GM10266 (cell line): ENCODE data around the gene TP53RK.

ENCODE experiments used
- DNase-seq: peaks from one replicate; pipeline ENCODE4 v3.0.0; 2012; ENCODE audit errors: extremely low spot score
- TF ChIP-seq, protein P1 (sequence below): IDR thresholded peaks from 2 replicates; pipeline ENCODE4 v1.5.1; 2012; ENCODE audit warnings: mild to moderate bottlenecking, low read depth; ENCODE audit not compliant: control insufficient read depth, insufficient read depth; ENCODE audit errors: missing control alignments

The TP53RK gene

DNA sequence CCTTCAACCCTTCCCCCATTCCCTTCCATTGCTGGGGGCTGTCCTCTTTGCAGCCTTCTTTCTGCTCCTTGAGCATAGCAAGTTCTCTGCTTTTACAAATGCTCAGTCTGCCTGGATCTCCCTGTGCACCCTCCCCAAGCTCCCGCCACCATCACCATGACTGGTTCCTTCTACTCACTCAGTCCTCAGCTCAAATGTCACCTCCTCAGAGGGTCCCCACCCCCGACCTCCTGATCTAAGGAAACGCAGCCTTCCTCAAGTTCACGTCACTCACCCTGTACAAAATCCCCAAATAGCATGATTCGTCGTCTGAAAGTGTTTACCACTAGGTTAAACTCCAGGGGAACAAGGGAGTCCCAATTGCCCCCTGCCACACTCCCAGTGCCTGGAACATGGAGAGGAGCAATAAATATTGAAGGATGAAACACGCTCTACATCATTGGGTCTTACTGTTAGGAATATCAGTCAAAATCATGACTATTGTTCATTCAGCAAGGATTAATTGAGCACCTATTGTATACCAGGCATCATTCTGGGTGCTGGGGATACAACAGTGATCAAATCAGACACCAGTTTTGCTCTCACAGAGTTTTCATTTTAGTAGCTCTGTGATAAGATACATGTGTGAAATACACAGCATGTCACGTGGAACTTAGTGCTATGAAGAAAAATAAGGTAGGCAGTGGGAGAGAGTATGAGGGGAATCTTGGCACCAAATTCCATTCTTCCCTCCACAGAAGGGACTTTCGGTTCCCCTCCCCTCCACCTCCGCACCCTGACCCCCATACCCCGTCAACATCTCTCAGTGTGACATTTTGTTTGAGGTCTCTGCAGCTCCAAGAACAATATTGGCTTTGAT, 15.6 kb downstream of the TP53RK start:
- TF ChIP-seq, protein P1, sequence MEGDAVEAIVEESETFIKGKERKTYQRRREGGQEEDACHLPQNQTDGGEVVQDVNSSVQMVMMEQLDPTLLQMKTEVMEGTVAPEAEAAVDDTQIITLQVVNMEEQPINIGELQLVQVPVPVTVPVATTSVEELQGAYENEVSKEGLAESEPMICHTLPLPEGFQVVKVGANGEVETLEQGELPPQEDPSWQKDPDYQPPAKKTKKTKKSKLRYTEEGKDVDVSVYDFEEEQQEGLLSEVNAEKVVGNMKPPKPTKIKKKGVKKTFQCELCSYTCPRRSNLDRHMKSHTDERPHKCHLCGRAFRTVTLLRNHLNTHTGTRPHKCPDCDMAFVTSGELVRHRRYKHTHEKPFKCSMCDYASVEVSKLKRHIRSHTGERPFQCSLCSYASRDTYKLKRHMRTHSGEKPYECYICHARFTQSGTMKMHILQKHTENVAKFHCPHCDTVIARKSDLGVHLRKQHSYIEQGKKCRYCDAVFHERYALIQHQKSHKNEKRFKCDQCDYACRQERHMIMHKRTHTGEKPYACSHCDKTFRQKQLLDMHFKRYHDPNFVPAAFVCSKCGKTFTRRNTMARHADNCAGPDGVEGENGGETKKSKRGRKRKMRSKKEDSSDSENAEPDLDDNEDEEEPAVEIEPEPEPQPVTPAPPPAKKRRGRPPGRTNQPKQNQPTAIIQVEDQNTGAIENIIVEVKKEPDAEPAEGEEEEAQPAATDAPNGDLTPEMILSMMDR: no peak
- no peak for DNase-seq

DNA sequence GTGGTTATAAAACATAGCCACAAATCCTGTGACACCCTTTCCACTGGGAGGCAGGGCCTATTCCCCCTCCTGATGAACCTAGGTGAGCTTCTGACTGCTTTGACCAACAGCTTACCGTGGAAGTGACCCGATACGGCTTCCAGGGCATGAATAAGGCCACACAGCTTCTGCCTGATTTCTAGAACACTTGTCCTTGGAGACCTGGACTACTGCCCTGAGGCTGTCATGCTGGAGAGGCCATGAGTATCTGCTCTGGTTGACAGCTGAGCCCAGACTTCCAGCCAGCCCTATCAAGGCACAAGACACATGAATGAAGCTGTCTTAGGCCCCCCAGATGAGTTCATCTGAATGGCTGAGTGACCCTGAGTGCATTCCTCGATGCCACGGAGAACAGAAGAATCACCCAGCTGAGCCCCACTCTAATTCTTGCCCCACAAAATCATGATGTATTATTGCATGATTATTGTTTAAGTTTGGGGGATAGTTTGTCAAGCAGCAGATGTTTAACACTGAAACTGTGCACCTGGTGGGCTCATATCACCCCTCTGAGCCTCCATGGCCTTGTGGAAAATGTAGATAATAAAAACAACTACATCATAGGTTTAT, 16.6 kb downstream of the TP53RK start:
- no peak for DNase-seq
- TF ChIP-seq, protein P1: no peak

DNA sequence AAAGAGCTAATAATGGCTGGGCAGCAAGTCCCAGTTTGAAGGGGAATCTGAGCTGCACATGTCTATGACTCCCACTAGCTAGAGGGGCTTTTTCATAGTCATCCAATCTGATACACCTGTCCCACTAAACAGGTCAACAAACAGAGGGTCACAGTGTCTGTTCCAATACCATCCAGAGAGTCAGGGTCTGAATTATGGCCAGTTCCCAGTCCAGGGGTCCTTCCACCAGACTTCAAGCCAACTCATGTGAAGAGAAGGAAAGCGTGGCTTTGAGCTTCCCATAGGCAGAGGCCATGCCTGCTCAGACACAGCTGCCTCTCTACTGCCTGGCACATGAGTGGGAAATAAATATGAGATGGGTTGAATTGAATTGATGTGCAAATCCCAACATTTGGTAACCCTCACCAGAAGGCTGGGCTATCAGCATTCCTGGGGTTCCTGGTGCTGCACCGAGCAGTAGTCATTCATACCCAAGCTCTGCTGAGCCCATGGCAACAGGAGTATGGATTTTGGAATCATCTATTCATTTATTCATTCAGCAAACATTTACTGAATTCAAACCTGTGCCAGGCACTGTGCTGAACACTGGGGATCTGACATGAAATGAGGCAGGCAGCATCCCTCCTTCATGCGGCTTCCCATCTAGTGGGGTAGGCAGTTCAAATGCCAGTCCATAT, 17.2 kb downstream of the TP53RK start:
- TF ChIP-seq, protein P1: no peak
- no peak for DNase-seq

DNA sequence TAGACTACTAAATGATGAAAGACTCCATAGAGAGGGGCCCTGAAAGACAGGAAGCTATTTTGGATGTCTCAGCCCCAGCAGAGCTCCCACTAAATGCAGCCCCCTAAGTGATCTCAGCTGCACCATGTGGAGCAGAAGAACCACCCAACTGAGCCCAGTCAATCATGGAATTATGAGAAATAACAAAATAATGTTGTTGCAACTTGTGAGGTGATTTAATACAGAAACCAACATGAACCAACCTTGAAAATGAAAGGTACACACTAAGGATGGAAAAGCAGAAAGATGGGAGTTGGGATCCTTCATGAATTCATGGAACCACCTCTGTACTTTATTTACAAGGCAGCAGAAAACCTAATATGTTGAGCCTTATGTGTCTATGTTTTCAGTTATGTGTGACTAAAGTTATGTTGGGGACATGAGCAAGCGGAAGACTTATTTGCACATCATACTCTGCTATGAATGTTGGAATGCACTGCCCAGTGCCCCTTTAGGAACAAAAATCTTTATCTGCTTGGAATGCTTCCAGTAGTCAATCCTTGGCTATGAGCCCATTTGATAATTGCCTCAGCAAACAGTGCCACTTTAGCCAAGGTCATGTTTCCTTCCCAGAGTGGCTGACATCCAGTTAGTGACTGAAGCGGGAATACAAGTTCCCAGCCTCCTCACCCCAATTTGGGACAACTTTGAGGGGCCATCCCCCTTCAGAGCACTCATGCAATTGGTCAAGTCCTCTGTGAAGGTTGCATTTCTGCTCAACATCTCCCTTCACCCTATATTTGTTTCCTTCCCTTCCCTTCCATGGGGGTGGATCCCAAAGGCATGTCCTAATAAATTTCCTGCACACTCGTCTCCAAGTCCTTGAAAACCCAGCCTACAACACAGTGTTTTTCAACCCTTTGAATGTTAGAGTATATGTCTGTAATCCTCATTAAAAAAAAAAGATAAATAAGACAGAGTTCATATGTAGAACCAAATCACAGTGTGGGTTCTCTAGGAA, 18.4 kb downstream of the TP53RK start:
- DNase-seq: no peak
- TF ChIP-seq, protein P1: no peak

DNA sequence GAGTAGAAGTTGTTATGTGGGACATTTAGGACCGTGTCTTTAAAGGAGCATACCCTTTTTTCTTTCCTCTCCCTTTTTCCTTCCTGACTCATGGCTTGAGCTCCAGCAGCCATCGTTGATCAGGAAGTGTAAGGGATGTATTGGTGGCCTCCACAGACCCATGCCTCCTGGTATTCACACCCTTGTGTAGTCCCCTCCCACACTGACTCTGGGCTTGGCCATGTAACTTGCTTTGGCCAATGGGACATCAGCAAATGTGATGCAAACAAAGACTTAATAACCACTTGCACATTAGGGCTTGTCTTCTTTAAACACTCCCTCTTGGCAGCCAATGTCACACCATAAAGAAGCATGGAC, 19.0 kb downstream of the TP53RK start:
- TF ChIP-seq, protein P1: no peak
- DNase-seq: no peak

DNA sequence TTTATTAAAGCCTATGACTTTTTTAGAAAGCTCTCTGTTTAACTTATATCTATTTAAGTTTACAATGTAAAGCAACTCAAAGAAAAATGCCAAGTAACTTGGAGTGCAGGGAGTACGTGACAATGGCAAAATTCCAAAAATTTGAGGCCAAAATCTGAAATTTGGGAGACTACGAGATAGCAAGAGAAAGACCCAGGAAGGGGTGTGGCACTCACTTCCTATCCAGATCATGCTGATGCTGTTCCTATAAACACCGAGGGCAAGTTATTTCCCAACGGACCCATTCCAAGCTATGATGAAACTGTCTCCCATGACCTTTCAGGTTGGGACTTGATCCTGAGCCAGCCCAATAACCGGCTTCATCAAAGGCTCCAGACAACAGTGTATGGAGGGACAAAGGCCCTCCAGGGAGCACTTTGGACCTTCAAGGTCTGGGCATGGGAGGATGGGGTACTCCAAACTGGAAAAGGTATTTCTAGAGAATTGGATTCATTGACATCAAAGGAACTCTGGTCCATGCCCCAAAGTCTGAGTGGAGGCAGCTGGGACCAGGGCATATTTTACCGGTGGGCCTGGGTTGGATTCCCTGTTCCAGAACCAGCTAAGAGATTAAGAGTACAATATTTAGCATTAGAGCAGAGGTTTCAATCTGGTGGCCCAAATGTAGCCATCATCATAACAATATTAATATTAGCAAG, 22.3 kb downstream of the TP53RK start:
- DNase-seq: no peak
- TF ChIP-seq, protein P1: no peak
